IMR-90 (cell line): ENCODE data around the gene SRPRB. TPM values are rescaled to one million over a fixed set of nuclear protein-coding genes. Genes with fewer than 3 reads are reported as not detected.
A peak's percentile ranks its signal among the peaks of the same experiment; 100 is the strongest.

Experiments used
- ATAC-seq: fragments of 200-7000 bp; cut with Tn5 transposase; 2 replicates; pipeline ENCODE4 v1.9.1; 2020; ENCODE audit warnings: low read depth, mild to moderate bottlenecking, moderate library complexity
- BruUV-seq: library from RNA; stranded (reverse); fragments of 400-500 nt; replicated peaks from 2 replicates; lab custom pipeline; 2021; lab: Mats Ljungman, UMichigan
- CTCF ChIA-PET: fragments of 300-600 bp; formaldehyde crosslinking; extraction: SDS; loops from one replicate; lab custom pipeline; 2021; ENCODE audit warnings: antibody characterized with exemption; lab: Yijun Ruan, JAX
- POLR2A ChIA-PET: fragments of 300-600 bp; sonication (Branson Sonifier 250); formaldehyde crosslinking; loops from one replicate; lab custom pipeline; 2022; ENCODE audit warnings: antibody characterized with exemption; ENCODE audit not compliant: unreplicated experiment; lab: Charles Lee
- DNase-seq: peaks from one replicate; pipeline ENCODE4 v3.0.0; 2013
- H2AFZ ChIP-seq: replicated peaks from 2 replicates; pipeline ENCODE3; 2013; ENCODE audit warnings: low read length, mild to moderate bottlenecking; ENCODE audit not compliant: poor library complexity
- H2AK5ac ChIP-seq: 2 replicates; pipeline ENCODE4 v1.6.1; 2013; ENCODE audit warnings: low read depth, low read length, inconsistent platforms
- H2AK9ac ChIP-seq: replicated peaks from 2 replicates; pipeline ENCODE3; 2013; ENCODE audit warnings: mild to moderate bottlenecking, low read depth, low read length, moderate library complexity; ENCODE audit not compliant: poor library complexity
- H2BK120ac ChIP-seq: 2 replicates; pipeline ENCODE4 v1.6.1; 2013; ENCODE audit warnings: low read depth, low read length, inconsistent platforms
- H2BK15ac ChIP-seq: 3 replicates; pipeline ENCODE4 v1.6.1; 2013; ENCODE audit warnings: low read depth, low read length, inconsistent platforms
- H2BK20ac ChIP-seq: 2 replicates; pipeline ENCODE4 v1.6.1; 2013; ENCODE audit warnings: low read depth, mild to moderate bottlenecking, inconsistent platforms, low read length, moderate library complexity
- H2BK5ac ChIP-seq: 2 replicates; pipeline ENCODE4 v1.6.1; 2013; ENCODE audit warnings: mild to moderate bottlenecking, low read depth, low read length, inconsistent platforms; ENCODE audit not compliant: poor library complexity, severe bottlenecking
- H3K14ac ChIP-seq: replicated peaks from 2 replicates; pipeline ENCODE4 v1.6.1; 2013; ENCODE audit warnings: low read depth, low read length, inconsistent platforms
- H3K18ac ChIP-seq: 2 replicates; pipeline ENCODE4 v1.6.1; 2013; ENCODE audit warnings: low read depth, low read length, control low read depth
- H3K23ac ChIP-seq: 2 replicates; pipeline ENCODE4 v1.6.1; 2013; ENCODE audit warnings: low read depth, low read length, inconsistent platforms
- H3K27ac ChIP-seq: 2 replicates; pipeline ENCODE4 v1.5.1; 2013; ENCODE audit warnings: mild to moderate bottlenecking, control low read depth, low read length; ENCODE audit not compliant: insufficient read depth
- H3K27me3 ChIP-seq: 2 replicates; pipeline ENCODE4 v1.6.1; 2013; ENCODE audit warnings: low read length; ENCODE audit not compliant: control insufficient read depth, insufficient read depth
- H3K36me3 ChIP-seq: 2 replicates; pipeline ENCODE4 v1.6.1; 2013; ENCODE audit warnings: low read length, mixed read lengths; ENCODE audit not compliant: control insufficient read depth, insufficient read depth
- H3K4ac ChIP-seq: 2 replicates; pipeline ENCODE4 v1.6.1; 2013; ENCODE audit warnings: low read depth, low read length, inconsistent platforms
- H3K4me1 ChIP-seq: 2 replicates; pipeline ENCODE4 v1.6.1; 2013; ENCODE audit warnings: low read length, mixed read lengths; ENCODE audit not compliant: control insufficient read depth, insufficient read depth
- H3K4me2 ChIP-seq: 2 replicates; pipeline ENCODE4 v1.6.1; 2013; ENCODE audit warnings: low read depth, mild to moderate bottlenecking, control low read depth, low read length, moderate library complexity
- H3K4me3 ChIP-seq: 2 replicates; pipeline ENCODE4 v1.5.1; 2013; ENCODE audit warnings: low read depth, mild to moderate bottlenecking, control low read depth, low read length, moderate library complexity; ENCODE audit not compliant: insufficient read depth
- H3K56ac ChIP-seq: 2 replicates; pipeline ENCODE4 v1.6.1; 2013; ENCODE audit warnings: low read length, inconsistent platforms; ENCODE audit not compliant: insufficient read depth; ENCODE audit errors: extremely low read depth
- H3K79me1 ChIP-seq, 2 experiments: 2 replicates each; pipeline ENCODE4 v1.6.1; 2013; ENCODE audit warnings: low read length in 2 of 2, inconsistent platforms in 1 of 2, low read depth in 1 of 2
- H3K9ac ChIP-seq: 2 replicates; pipeline ENCODE4 v1.6.1; 2013; ENCODE audit warnings: low read depth, low read length, control low read depth
- H3K9me1 ChIP-seq: 2 replicates; pipeline ENCODE4 v1.6.1; 2013; ENCODE audit warnings: low read length, inconsistent platforms; ENCODE audit not compliant: insufficient read depth
- H3K9me3 ChIP-seq: 2 replicates; pipeline ENCODE4 v1.6.1; 2013; ENCODE audit warnings: low read length; ENCODE audit not compliant: control insufficient read depth, insufficient read depth
- H4K20me1 ChIP-seq: 2 replicates; pipeline ENCODE4 v1.6.1; 2013; ENCODE audit warnings: low read length, inconsistent platforms; ENCODE audit not compliant: insufficient read depth
- H4K5ac ChIP-seq: 2 replicates; pipeline ENCODE4 v1.6.1; 2013; ENCODE audit warnings: mild to moderate bottlenecking, low read depth, low read length, control low read depth
- H4K8ac ChIP-seq, 2 experiments: 2 replicates each; pipeline ENCODE4 v1.6.1; 2013; ENCODE audit warnings: low read depth in 2 of 2, low read length in 2 of 2, control low read depth in 1 of 2, inconsistent platforms in 1 of 2
- H4K91ac ChIP-seq: 2 replicates; pipeline ENCODE4 v1.6.1; 2013; ENCODE audit warnings: low read depth, low read length, inconsistent platforms; ENCODE audit not compliant: insufficient read depth
- MAFK ChIP-seq: IDR thresholded peaks from 2 replicates; pipeline ENCODE4 v1.6.1; 2012; ENCODE audit warnings: low read depth, low read length, improper control_type of control experiment
- WGBS, 2 experiments: methylation state at CpG; one replicate each; pipeline versions ENCODE4 v1.1.5 to v1.1.7; 2013; ENCODE audit warnings: missing lambda C conversion rate in 2 of 2; ENCODE audit not compliant: insufficient read length in 1 of 2; ENCODE audit errors: extremely low coverage in 2 of 2; 5-methylcytosine and 5-hydroxymethylcytosine counted together
- dilution Hi-C: fragments of 300-500 bp; cut with HindIII; formaldehyde crosslinking; loops from one replicate; pipeline ENCODE4 v1.14.3; 2018; ENCODE audit warnings: low sequenced_read_pairs; ENCODE audit not compliant: unreplicated experiment
- in situ Hi-C: fragments of 300-500 bp; cut with MboI; formaldehyde crosslinking; loops from 3 replicates; pipeline ENCODE4 v1.14.3; 2019; ENCODE audit warnings: low sequenced_read_pairs, inconsistent platforms, mixed read lengths
- intact Hi-C: fragments of 100-400 bp; cut with micrococcal nuclease; formaldehyde crosslinking; loops from 2 replicates; pipeline ENCODE4 v1.10.0; 2022
- polyA plus RNA-seq, 3 experiments: library from polyadenylated mRNA; depleted of rRNA; stranded (reverse); fragments of >200 nt; gene quantifications; 2 replicates each; pipeline ENCODE4 v1.2.3, GENCODE V29; 2012; ENCODE audit warnings: low replicate concordance in 1 of 3
- total RNA-seq: library from RNA; depleted of rRNA; stranded (reverse); fragments of >200 nt; gene quantifications from 2 replicates; pipeline ENCODE4 v1.2.3, GENCODE V29; 2012

Gene SRPRB
- total and polyA plus RNA-seq, 2 of the 4 experiments (the other 2 are of a cell fraction) = 28.8 to 131 TPM

- Histone ChIP-seq H3K27ac (no peak overlapping the region), H3K14ac (no peak overlapping the region), H2BK5ac (no peak overlapping the region), H3K36me3 (no peaks in the 10 kb centered on the region), H3K9me3 (no peaks in the 10 kb centered on the region), H2BK120ac (no peak overlapping the region), H3K9ac (no peak overlapping the region), H3K4me2 (no peak overlapping the region), H2BK20ac (no peak overlapping the region), H3K56ac (no peak overlapping the region), H2BK15ac (no peak overlapping the region), H2AFZ (no peak overlapping the region), H3K4me3 (no peak overlapping the region), H3K4me1 (no peaks in the 10 kb centered on the region), H4K91ac (no peak overlapping the region), H2AK9ac (no peak overlapping the region), H3K23ac (no peak overlapping the region), H3K9me1 (no peaks in the 10 kb centered on the region), H3K4ac (no peak overlapping the region), H4K8ac (no peak overlapping the region), H3K18ac (no peak overlapping the region), H4K20me1 (no peaks in the 10 kb centered on the region), H2AK5ac (no peak overlapping the region), H4K5ac (no peak overlapping the region), H3K79me1 (no peaks in the 10 kb centered on the region), H3K27me3 (peaks cover 2% of the 10 kb centered on the region; the same call in 1 of the 2 replicates)
- TF ChIP-seq MAFK = no peak
- ChIA-PET POLR2A (no interaction called here), CTCF (interaction anchor here (0.6 kb wide), 1 partner anchor 337 kb away, joined by 3 read pairs; no protein-coding TSS in a partner anchor)
- ATAC-seq (no peak; the same call in 1 of the 2 replicates), DNase-seq (peak; percentile 4)
- WGBS, 2 experiments = 100% methylated on average over 1 of the region's 3 CpGs; no CpG with 5 or more reads in 1 of the 2 experiments
- in situ Hi-C loops = no loop called here
- dilution Hi-C loops = no loop called here
- intact Hi-C loops = no loop called here
- no TSS peak for BruUV-seq
These were observed 8.1 kb upstream of the SRPRB start for GRCh38 chr3:133797396-133798105.
